Ammon's horn (tissue), 1 donor: ENCODE measurements around the gene BPI.
"Not testable (repeated sequence)": the region's sequence is repeated elsewhere in the genome, so short reads cannot be mapped to it uniquely, and the experiment has no call there.

Experiments
- DNase-seq: peaks from one replicate; pipeline ENCODE4 v3.0.0-alpha.2; 2016; ENCODE audit warnings: low spot score

BPI gene

DNA sequence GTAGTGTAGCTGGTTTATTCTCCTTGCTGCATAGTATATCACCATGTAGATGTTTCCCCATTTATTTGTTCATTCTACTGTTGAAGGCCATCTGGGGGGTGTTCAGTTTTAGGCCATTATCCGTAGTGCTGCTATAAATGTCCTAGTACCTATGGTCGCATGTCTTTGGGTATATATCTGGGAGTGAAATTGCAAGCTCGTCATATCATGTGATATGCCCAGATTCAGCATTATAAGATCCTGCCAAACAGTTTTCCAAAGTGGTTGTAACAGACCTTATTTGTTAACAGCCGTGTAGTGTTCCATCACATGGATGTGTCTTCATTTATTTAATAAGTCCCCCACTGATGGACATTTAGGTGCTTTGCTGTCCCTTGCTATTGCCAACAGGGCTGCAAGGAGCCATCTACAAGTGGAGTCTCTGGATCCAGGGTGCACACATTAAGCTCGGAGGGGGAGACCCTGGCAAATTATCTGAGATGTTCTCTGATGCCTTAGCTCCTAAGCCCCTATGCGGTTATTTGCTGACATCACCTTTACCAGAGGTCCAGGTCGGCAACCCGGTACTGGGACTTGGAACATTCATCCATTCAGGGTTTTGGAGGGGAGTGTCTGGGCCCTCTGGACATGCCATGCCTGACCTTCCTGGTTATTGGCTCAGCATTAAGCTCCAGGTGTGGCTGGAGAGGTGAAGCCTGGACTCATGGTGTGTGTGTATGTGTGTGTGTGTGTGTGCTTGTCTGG, 59.2 kb downstream of the BPI start:
- no peak for DNase-seq

- DNase-seq: no peak
Measured at GRCh38 chr20:38369389-38369788, 65.4 kb downstream of the BPI start.

- no peak for DNase-seq
Measured at GRCh38 chr20:38372806-38373205, 68.8 kb downstream of the BPI start.

GRCh38 chr20:38373231-38373867, 69.4 kb downstream of the BPI start:
- no peak for DNase-seq

DNA sequence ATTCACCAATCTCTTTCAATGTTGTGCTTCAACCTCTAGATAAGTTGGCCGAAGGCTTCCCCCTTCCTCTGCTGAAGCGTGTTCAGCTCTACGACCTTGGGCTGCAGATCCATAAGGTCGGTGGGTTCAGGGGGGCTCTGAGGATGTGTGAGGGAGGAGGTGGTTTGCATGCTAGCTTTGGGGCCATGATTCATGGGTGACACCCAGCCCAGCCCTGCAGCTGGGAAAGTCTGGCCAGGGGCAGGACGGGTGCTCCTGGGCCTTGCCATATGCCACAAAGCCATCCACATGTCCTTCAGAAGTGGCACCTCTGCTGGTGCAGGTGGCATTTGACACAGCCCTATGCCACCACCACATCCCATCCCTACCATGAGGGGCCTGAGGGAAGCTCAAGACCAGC, 69.9 kb downstream of the BPI start:
- no peak for DNase-seq

- DNase-seq: no peak
Measured at GRCh38 chr20:38377039-38377685, 73.2 kb downstream of the BPI start.

DNA sequence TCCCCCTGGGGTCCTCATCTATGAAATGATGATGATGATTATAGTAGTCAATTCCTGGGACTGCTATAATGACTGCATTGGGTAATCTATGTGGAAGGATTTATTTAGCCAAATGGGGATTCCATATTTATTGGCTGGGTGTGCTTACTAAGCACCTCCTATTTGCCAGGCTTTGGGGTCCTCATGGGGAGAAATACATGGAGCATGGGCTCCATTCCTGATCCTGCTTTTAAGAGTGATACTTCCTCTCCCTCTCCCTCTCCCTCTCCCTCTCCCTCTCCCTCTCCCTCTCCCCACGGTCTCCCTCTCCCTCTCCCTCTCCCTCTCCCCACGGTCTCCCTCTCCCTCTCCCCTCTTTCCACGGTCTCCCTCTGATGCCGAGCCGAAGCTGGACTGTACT, 73.9 kb downstream of the BPI start:
- not testable (repeated sequence) for DNase-seq

DNA sequence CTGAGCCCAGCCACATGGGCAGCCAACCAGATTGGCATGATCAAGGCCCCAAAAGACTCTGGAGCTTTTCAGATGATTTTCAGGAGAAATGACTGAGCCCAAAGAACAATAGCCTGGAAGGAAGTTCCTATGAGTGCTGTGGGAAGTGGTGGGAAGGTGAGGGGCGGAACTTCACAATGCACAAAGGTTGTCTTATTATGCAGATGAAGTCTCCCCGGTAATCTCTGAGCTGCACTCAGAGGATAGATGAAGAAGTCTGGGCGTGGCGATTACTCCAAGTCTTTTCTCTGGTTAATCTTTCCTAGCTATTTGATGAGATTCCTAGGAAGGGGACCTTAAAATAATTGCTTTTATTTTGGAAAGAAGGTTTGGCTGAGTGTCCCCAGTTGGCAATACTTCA, 79.2 kb downstream of the BPI start:
- DNase-seq: no peak

DNA sequence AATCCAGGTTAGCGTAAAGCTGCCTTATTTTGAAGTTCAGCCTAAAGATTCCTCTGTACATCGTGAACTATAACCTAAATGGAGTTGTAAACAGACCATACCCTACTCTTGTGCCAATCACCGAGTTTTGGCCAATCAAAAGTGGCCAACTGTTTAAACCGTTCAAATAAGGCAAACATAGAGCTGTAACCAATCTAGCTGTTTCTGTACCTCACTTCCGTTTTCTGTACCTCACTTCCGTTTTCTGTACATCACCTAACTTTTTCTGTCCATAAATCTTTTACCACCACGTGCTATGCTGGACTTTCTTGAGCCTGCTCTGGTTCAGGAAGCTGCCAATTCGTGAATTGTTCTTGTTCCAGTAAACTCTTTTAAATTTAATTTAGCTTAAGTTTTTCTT, 82.0 kb downstream of the BPI start:
- no peak for DNase-seq

GRCh38 chr20:38386851-38387250, 82.9 kb downstream of the BPI start:
- DNase-seq: no peak
